PC-3 (cell line): ENCODE results near the gene CCL18.

Experiments
- CTCF ChIP-seq: fragments of 300-600 bp; sonication (generic); conservative IDR thresholded peaks from 2 replicates; pipeline ENCODE4 v1.5.1; 2017; ENCODE audit warnings: antibody characterized with exemption, low read depth, mild to moderate bottlenecking, low read length
- EZH2 ChIP-seq: fragments of 300-600 bp; sonication (generic); IDR thresholded peaks from one replicate; pipeline ENCODE4 v1.6.1; 2017; ENCODE audit warnings: antibody characterized with exemption, mild to moderate bottlenecking, low read length; ENCODE audit not compliant: unreplicated experiment
- EZH2phosphoT487 ChIP-seq: fragments of 300-600 bp; sonication (generic); IDR thresholded peaks from 2 replicates; pipeline ENCODE4 v1.6.1; 2018; ENCODE audit warnings: mild to moderate bottlenecking, antibody characterized with exemption, low read length, borderline replicate concordance

GRCh38 chr17:36089888-36090836 is 26.1 kb downstream of the CCL18 start, which contains the start of gene CCL3:
- TF ChIP-seq CTCF (no peak), EZH2phosphoT487 (no peak), EZH2 (no peak)
